Osteocyte (in vitro differentiated cells): ENCODE measurements around the gene RSBN1L. TPM values are rescaled to one million over a fixed set of nuclear protein-coding genes. Genes with fewer than 3 reads are reported as not detected.

Experiments used
- DNase-seq: peaks from one replicate; pipeline ENCODE4 v3.0.0; 2021; ENCODE audit warnings: mixed read lengths; ENCODE audit not compliant: unreplicated experiment; ENCODE audit errors: extremely low spot score
- H3K27ac Mint-ChIP-seq: one replicate; pipeline ENCODE4 v1.8.0; 2021; ENCODE audit warnings: mild to moderate bottlenecking, mixed read lengths; ENCODE audit not compliant: unreplicated experiment
- H3K27me3 Mint-ChIP-seq: one replicate; pipeline ENCODE4 v1.8.0; 2021; ENCODE audit warnings: mixed read lengths; ENCODE audit not compliant: unreplicated experiment
- H3K36me3 Mint-ChIP-seq: one replicate; pipeline ENCODE4 v1.8.0; 2021; ENCODE audit warnings: mixed read lengths; ENCODE audit not compliant: unreplicated experiment
- H3K4me1 Mint-ChIP-seq: one replicate; pipeline ENCODE4 v1.8.0; 2021; ENCODE audit warnings: mixed read lengths; ENCODE audit not compliant: unreplicated experiment
- H3K4me3 Mint-ChIP-seq: one replicate; pipeline ENCODE4 v1.8.0; 2021; ENCODE audit warnings: mild to moderate bottlenecking, moderate library complexity, mixed read lengths; ENCODE audit not compliant: unreplicated experiment
- H3K9me3 Mint-ChIP-seq: one replicate; pipeline ENCODE4 v1.8.0; 2021; ENCODE audit warnings: mixed read lengths; ENCODE audit not compliant: unreplicated experiment
- CTCF ChIP-seq: fragments of 200-600 bp; sonication (generic); IDR thresholded peaks from 2 replicates; pipeline ENCODE4 v1.5.0; 2021; ENCODE audit warnings: antibody characterized with exemption, mild to moderate bottlenecking, moderate library complexity
- total RNA-seq: library from RNA; stranded (reverse); gene quantifications from 2 replicates; pipeline ENCODE4 v1.2.1, GENCODE V29; 2021

Gene RSBN1L
- total RNA-seq, 1 donor from 2014 or later = 13.0 TPM

GRCh38 chr7:77830649-77831355, 134.5 kb downstream of the RSBN1L start:
- TF ChIP-seq CTCF = no peak
- H3K36me3 Mint-ChIP-seq = no peaks in the 10 kb centered on the region
- peaks cover 10% of the 10 kb centered on the region for H3K9me3 Mint-ChIP-seq
- H3K27me3 Mint-ChIP-seq = no peaks in the 10 kb centered on the region
- H3K4me1 Mint-ChIP-seq = peaks cover 22% of the 10 kb centered on the region
- DNase-seq = no peak
- no peak overlapping the region for H3K27ac Mint-ChIP-seq
- no peak overlapping the region for H3K4me3 Mint-ChIP-seq

- peaks cover 22% of the 10 kb centered on the region for H3K4me1 Mint-ChIP-seq
- H3K27me3 Mint-ChIP-seq = no peaks in the 10 kb centered on the region
Measured at GRCh38 chr7:77831481-77831880, 135.2 kb downstream of the RSBN1L start.

GRCh38 chr7:77831953-77832352, 135.7 kb downstream of the RSBN1L start:
- H3K4me1 Mint-ChIP-seq = peaks cover 22% of the 10 kb centered on the region
- H3K27ac Mint-ChIP-seq = no peak overlapping the region
- H3K27me3 Mint-ChIP-seq = no peaks in the 10 kb centered on the region
- H3K36me3 Mint-ChIP-seq = no peaks in the 10 kb centered on the region
- DNase-seq = no peak
- H3K4me3 Mint-ChIP-seq = no peak overlapping the region
- TF ChIP-seq CTCF = no peak
- H3K9me3 Mint-ChIP-seq = peaks cover under 1% of the 10 kb centered on the region

More at GRCh38 chr7:77831481-77831880, 135.2 kb downstream of the RSBN1L start:
- TF ChIP-seq CTCF = no peak
- Mint-ChIP-seq H3K4me3 (no peak overlapping the region), H3K36me3 (no peaks in the 10 kb centered on the region), H3K27ac (no peak overlapping the region), H3K9me3 (peaks cover 5% of the 10 kb centered on the region)
- DNase-seq = no peak

Other genes with a start within 250 kb of the RSBN1L start
- 79.7 and 85.4 TPM in 2 replicates for gene PTPN12, start 159.2 kb upstream of the RSBN1L start, total RNA-seq
- gene TMEM60, start 102.0 kb downstream of the RSBN1L start, total RNA-seq = 19.3 and 19.7 TPM in 2 replicates
- 29.3 and 30.4 TPM in 2 replicates for gene PHTF2, start 102.3 kb downstream of the RSBN1L start, total RNA-seq